HFFc6 (cell line): ENCODE data around the gene UHRF1. TPM values are rescaled to one million over a fixed set of nuclear protein-coding genes. Genes with fewer than 3 reads are reported as not detected.
"Not testable (repeated sequence)": the region's sequence is repeated elsewhere in the genome, so short reads cannot be mapped to it uniquely, and the experiment has no call there.

Source experiments
- DNase-seq: peaks from one replicate; pipeline ENCODE4 v3.0.0-alpha.2; 2018
- H3K27ac Mint-ChIP-seq: 2 replicates; pipeline ENCODE4 v1.8.0; 2020; ENCODE audit warnings: mild to moderate bottlenecking, mixed read lengths
- H3K27me3 Mint-ChIP-seq: 2 replicates; pipeline ENCODE4 v1.8.0; 2021; ENCODE audit warnings: mild to moderate bottlenecking, moderate library complexity, mixed read lengths; ENCODE audit not compliant: insufficient read depth
- H3K36me3 Mint-ChIP-seq: 2 replicates; pipeline ENCODE4 v1.8.0; 2021; ENCODE audit warnings: low read depth, mixed read lengths
- H3K4me1 Mint-ChIP-seq: 2 replicates; pipeline ENCODE4 v1.8.0; 2020; ENCODE audit warnings: low read depth, mixed read lengths
- H3K4me3 Mint-ChIP-seq: 2 replicates; pipeline ENCODE4 v1.8.0; 2020; ENCODE audit warnings: mild to moderate bottlenecking, moderate library complexity, mixed read lengths
- H3K9me3 Mint-ChIP-seq: 2 replicates; pipeline ENCODE4 v1.8.0; 2020; ENCODE audit warnings: mild to moderate bottlenecking, mixed read lengths
- total RNA-seq, 6 experiments: library from RNA; stranded (reverse); fragmentation: NEBNext Ultra II Directional; extraction: Animal tissue kit (Norgen Biotek cat#: 25700); gene quantifications; 2 replicates in 1 of 6; 3 replicates in 5 of 6; pipeline ENCODE4 v1.2.3, GENCODE V29; 2021
- TF ChIP-seq, protein P1 (sequence below): fragments of 200-600 bp; sonication (generic); IDR thresholded peaks from 2 replicates; pipeline ENCODE4 v1.5.0; 2021; ENCODE audit warnings: antibody characterized with exemption, mild to moderate bottlenecking

UHRF1 gene
- total RNA-seq, 6 experiments from 2014 or later = 41.9 to 74.1 (median 70.1) TPM

DNA sequence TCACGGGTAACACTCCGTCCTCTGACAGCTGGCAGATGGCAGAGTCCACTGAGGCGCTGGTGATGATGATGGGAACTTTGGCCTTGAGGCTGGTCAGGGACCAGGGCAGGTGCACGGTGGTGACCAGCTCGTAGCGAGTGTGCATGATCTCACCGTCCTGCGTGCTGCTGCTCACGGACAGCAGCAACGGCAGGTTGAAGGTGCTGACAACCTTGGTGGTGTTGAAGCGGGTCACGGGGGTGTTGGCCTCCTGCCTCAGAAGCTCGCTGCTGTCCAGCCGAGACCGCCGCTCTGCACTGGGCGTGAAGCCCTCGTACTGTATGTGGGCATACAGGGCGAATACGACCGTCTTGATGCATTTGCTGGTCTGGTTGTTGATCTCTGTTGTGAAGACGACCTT lies 18.2 kb upstream of the UHRF1 start:
- Mint-ChIP-seq H3K27me3 (no peaks in the 10 kb centered on the region), H3K4me1 (peaks cover 7% of the 10 kb centered on the region)

DNA sequence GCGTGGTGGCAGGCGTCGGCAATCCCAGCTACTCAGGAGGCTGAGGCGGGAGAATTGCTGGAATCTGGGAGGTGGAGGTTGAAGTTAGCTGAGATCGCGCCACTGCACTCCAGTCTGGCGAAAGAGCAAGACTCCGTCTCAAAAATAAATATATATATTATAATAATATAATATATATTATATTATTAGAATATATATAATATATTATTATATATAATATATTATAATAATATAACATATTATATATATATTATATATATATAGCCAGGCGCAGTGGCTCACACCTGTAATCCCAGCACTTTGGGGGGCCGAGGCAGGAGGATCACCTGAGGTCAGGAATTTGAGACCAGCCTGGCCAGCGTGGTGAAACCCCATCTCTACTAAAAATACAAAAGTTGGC lies 16.3 kb upstream of the UHRF1 start:
- not testable (repeated sequence) for H3K9me3 Mint-ChIP-seq, H3K27ac Mint-ChIP-seq, H3K36me3 Mint-ChIP-seq, DNase-seq, H3K4me3 Mint-ChIP-seq, H3K27me3 Mint-ChIP-seq
- H3K4me1 Mint-ChIP-seq = peaks cover 12% of the 10 kb centered on the region

More for the DNA sequence above, 18.2 kb upstream of the UHRF1 start:
- H3K9me3 Mint-ChIP-seq = no peaks in the 10 kb centered on the region
- DNase-seq = no peak
- TF ChIP-seq, protein P1, sequence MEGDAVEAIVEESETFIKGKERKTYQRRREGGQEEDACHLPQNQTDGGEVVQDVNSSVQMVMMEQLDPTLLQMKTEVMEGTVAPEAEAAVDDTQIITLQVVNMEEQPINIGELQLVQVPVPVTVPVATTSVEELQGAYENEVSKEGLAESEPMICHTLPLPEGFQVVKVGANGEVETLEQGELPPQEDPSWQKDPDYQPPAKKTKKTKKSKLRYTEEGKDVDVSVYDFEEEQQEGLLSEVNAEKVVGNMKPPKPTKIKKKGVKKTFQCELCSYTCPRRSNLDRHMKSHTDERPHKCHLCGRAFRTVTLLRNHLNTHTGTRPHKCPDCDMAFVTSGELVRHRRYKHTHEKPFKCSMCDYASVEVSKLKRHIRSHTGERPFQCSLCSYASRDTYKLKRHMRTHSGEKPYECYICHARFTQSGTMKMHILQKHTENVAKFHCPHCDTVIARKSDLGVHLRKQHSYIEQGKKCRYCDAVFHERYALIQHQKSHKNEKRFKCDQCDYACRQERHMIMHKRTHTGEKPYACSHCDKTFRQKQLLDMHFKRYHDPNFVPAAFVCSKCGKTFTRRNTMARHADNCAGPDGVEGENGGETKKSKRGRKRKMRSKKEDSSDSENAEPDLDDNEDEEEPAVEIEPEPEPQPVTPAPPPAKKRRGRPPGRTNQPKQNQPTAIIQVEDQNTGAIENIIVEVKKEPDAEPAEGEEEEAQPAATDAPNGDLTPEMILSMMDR = no peak
- H3K36me3 Mint-ChIP-seq = no peaks in the 10 kb centered on the region
- H3K27ac Mint-ChIP-seq = no peak overlapping the region
- H3K4me3 Mint-ChIP-seq = no peak overlapping the region

DNA sequence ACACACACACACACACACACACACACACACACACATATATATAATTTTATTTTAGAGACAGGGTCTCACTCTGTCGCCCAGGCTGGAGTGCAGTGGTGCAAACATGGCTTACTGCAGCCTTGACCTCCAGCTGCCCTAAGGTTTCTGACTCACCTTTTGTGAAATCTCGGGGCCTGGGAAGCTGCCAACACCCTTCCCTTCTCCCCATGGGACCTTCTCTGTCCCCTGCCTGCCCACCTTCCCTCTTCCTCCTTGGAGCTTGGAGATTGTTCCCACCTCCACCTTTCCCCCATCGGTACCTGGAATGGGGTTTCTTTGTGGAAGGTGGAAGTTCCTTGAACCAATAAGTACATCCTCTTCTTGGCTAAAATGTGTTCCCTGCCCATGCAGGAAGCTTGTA lies 12.9 kb upstream of the UHRF1 start:
- no peak overlapping the region for H3K4me3 Mint-ChIP-seq

DNA sequence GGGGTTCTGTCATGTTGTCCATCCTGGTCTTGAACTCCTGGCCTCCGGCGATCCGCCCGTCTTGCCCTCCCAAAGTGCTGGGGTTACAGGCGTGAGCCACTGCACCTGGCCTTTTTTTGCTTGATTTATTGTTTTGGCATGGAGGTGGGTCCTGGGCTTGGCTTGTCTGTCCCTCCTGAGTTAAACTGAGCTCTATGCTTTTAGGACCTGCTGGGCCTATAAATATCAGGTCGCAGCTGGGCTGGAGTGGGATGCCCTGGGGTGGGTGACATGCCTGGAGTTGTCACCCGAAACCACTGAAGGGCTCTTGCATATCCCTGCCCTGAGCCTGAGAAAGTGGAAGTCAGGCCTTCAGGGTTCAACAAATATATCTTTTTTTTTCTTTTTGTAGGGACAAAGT lies 12.2 kb upstream of the UHRF1 start:
- Mint-ChIP-seq H3K4me3 (no peak overlapping the region), H3K27ac (no peak overlapping the region), H3K27me3 (no peaks in the 10 kb centered on the region; the same call in 1 of the 2 replicates), H3K4me1 (peaks cover 5% of the 10 kb centered on the region), H3K36me3 (no peaks in the 10 kb centered on the region), H3K9me3 (no peaks in the 10 kb centered on the region)
- TF ChIP-seq, protein P1 = no peak
- no peak for DNase-seq

More for the DNA sequence above, 12.9 kb upstream of the UHRF1 start:
- TF ChIP-seq, protein P1 = no peak
- DNase-seq = no peak
- Mint-ChIP-seq H3K9me3 (no peaks in the 10 kb centered on the region), H3K27me3 (no peaks in the 10 kb centered on the region; the same call in 1 of the 2 replicates), H3K4me1 (peaks cover 5% of the 10 kb centered on the region), H3K27ac (no peak overlapping the region), H3K36me3 (no peaks in the 10 kb centered on the region)

DNA sequence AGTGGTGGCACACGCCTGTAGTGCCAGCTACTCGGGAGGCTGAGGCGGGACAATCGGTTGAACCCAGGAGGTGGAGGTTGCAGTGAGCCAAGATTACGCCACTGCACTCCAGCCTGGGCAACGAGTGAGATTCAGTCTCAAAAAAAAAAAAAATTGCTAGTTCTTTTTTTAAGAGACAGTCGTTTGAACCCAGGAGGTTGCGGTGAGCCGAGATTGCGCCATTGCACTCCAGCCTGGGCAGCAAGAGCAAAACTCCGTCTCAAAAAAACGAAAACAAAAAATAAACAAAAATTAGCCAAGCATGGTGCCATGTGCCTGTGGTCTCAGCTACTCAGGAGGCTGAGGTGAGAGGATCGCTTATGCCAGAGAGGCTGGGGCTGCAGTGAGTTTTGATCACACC lies 8.4 kb upstream of the UHRF1 start:
- H3K4me1 Mint-ChIP-seq, H3K4me3 Mint-ChIP-seq, H3K9me3 Mint-ChIP-seq, H3K27ac Mint-ChIP-seq, DNase-seq, H3K27me3 Mint-ChIP-seq, H3K36me3 Mint-ChIP-seq: not testable (repeated sequence)

DNA sequence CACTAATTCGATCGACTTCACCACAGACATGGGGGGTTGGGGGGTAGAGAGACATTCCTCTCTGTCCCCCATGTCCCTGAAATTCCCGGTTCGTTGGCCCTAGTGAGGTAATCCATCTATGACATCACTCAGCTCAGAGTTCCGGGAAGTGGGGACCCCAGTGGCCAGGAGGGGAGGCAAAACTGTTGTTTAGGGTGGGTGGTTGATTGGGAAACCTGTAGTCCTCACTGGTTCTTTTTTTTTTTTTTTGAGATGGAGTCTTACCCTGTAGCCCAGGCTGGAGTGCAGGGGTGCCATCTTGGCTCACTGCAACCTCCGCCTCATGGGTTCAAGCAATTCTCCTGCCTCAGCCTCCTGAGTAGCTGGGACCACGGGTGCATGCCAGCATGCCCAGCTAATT lies 6.5 kb upstream of the UHRF1 start, which contains the start of gene ARRDC5:
Gene ARRDC5 (minus strand): TSS at position 101 of the 400 bp plus-strand sequence. CDS start 71 bp downstream, at position 30.
- Mint-ChIP-seq H3K36me3 (no peaks in the 10 kb centered on the region), H3K4me1 (no peaks in the 10 kb centered on the region), H3K27ac (no peak within 1 kb of the TSS), H3K9me3 (no peaks in the 10 kb centered on the region), H3K27me3 (no peaks in the 10 kb centered on the region; the same call in 1 of the 2 replicates), H3K4me3 (no peak within 1 kb of the TSS)
- TF ChIP-seq, protein P1 = no peak
- DNase-seq = no peak

DNA sequence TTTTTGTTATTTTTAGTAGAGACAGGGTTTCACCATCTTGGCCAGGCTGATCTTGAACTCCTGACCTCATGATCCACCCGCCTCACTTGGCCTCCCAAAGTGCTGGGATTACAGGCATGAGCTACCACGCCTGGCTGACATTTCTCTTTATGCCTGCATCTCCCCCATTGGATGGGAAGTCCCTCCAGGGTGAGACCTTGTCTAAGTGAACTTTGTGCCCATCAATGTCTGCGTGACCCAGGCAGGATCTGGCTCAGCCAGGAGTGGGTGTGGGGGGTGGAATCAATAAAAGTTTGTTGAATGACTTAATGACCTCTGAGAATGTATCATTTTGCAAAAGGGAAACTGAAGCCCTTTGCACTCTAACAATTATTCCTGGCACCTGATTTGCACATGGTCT lies 4.8 kb upstream of the UHRF1 start:
- no peaks in the 10 kb centered on the region for H3K9me3 Mint-ChIP-seq
- H3K36me3 Mint-ChIP-seq = no peaks in the 10 kb centered on the region

More for the DNA sequence above, 4.8 kb upstream of the UHRF1 start:
- H3K4me1 Mint-ChIP-seq = no peaks in the 10 kb centered on the region
- no peak for DNase-seq
- TF ChIP-seq, protein P1 = no peak
- no peaks in the 10 kb centered on the region for H3K27me3 Mint-ChIP-seq
- H3K27ac Mint-ChIP-seq = no peak overlapping the region
- no peak overlapping the region for H3K4me3 Mint-ChIP-seq
